ENCODE data around the gene SCAPER. TPM values are rescaled to one million over a fixed set of nuclear protein-coding genes. Genes with fewer than 3 reads are reported as not detected.

SCAPER gene
- total and polyA plus RNA-seq, 12 donors = 6.9 to 48.1 (median 39.5) TPM

DNA sequence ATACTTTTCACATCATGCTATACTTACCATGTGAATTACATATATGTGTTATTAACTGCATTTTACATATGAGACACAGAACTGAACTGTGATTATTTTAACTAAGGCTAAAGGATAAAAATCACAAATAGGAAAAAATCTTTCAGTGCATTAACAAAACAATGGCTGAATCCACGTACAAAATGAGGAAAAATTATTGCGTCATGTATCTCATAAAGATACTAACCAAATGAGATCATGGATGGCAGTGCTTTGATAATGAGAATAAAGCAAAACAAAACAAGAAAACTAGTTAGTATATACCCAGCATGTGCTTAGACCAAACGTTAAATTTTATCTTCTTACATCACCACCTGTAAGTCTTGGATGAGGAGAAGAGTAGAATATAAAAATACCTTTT is 66.0 kb downstream of the SCAPER start:
- intact Hi-C loops (cut with DNase I) = no loop called here
- no peak overlapping the region for H3K4me3 ChIP-seq
- ATAC-seq (no peak), DNase-seq (no peak)
- 74 to 77% methylated on average over 3 of the region's 3 CpGs for WGBS, 2 donors
- H3K27ac ChIP-seq = no peak overlapping the region
- peaks cover 0 to 18% (median 0%) of the 10 kb centered on the region in 9 donors for H3K36me3 ChIP-seq
- H3K4me1 ChIP-seq = peaks cover 0 to 11% (median 7%) of the 10 kb centered on the region in 9 donors
- H3K9me3 ChIP-seq = no peaks in the 10 kb centered on the region
- TF ChIP-seq, protein P1, sequence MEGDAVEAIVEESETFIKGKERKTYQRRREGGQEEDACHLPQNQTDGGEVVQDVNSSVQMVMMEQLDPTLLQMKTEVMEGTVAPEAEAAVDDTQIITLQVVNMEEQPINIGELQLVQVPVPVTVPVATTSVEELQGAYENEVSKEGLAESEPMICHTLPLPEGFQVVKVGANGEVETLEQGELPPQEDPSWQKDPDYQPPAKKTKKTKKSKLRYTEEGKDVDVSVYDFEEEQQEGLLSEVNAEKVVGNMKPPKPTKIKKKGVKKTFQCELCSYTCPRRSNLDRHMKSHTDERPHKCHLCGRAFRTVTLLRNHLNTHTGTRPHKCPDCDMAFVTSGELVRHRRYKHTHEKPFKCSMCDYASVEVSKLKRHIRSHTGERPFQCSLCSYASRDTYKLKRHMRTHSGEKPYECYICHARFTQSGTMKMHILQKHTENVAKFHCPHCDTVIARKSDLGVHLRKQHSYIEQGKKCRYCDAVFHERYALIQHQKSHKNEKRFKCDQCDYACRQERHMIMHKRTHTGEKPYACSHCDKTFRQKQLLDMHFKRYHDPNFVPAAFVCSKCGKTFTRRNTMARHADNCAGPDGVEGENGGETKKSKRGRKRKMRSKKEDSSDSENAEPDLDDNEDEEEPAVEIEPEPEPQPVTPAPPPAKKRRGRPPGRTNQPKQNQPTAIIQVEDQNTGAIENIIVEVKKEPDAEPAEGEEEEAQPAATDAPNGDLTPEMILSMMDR (IDR thresholded peaks at IDR 0.05) = no peak
- H3K27me3 ChIP-seq = no peaks in the 10 kb centered on the region

GRCh38 chr15:76837474-76837873 is 67.7 kb downstream of the SCAPER start:
- intact Hi-C loops (cut with DNase I) = no loop called here
- DNase-seq (no peak), ATAC-seq (no peak)
- Histone ChIP-seq H3K4me3 (no peak overlapping the region), H3K27ac (no peak overlapping the region), H3K36me3 (peaks cover 0 to 18% (median 0%) of the 10 kb centered on the region in 9 donors), H3K4me1 (peaks cover 0 to 11% (median 0%) of the 10 kb centered on the region in 9 donors), H3K27me3 (no peaks in the 10 kb centered on the region), H3K9me3 (peaks cover 0 to 12% (median 0%) of the 10 kb centered on the region in 11 donors)
- TF ChIP-seq, protein P1 (IDR thresholded peaks at IDR 0.05) = no peak
- 92% methylated on average over 6 of the region's 6 CpGs for WGBS, 2 donors

DNA sequence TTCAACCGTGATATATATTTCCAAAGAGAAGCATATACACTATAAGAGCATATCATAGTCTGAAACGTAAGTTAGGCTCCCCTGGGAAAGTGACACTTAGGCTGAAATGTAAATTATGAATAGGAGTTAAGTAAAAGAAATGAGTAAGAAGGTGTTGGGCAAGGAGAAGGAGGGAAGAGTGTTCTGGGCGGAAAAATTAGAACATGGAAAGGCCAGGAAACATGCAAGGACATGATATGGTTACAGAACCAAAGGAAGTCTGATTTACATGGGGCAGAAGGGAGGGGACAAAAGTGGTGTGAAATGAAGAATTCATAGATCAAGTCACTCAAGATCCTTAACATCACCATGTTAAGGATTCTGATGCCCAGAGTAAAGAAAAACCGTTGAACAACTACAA is 75.2 kb downstream of the SCAPER start:
- H3K9me3 ChIP-seq = peaks cover 0 to 14% (median 0%) of the 10 kb centered on the region in 11 donors
- H3K4me1 ChIP-seq = peaks cover 0 to 3% (median 0%) of the 10 kb centered on the region in 9 donors
- H3K27me3 ChIP-seq = no peaks in the 10 kb centered on the region
- intact Hi-C loops (cut with DNase I) = no loop called here
- ATAC-seq (no peak), DNase-seq (no peak)
- no peak overlapping the region for H3K4me3 ChIP-seq
- TF ChIP-seq, protein P1 (IDR thresholded peaks at IDR 0.05) = no peak
- 95 to 96% methylated on average over 4 of the region's 4 CpGs for WGBS, 2 donors
- H3K36me3 ChIP-seq = no peaks in the 10 kb centered on the region
- no peak overlapping the region for H3K27ac ChIP-seq

DNA sequence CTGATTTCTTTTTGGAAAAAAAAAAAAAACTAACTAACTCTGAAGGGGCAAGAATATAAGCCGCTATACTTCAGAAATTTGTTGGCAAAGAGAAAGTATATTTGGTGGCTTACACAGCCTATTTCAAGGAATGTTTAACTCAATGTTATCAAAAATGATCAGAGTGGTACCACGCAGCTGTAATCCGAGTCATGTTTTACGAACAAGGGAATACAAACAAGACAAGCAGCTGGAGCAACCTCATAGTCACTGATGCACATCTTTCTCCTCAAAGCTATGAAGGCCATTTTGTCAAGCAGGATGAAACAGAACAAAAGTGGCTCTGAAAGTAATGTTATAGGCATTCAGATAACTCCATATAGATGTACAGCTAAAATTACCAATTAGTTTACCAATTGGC is 81.2 kb downstream of the SCAPER start:
- Histone ChIP-seq H3K4me3 (no peak overlapping the region), H3K36me3 (peaks cover 0 to 5% (median 0%) of the 10 kb centered on the region in 9 donors)

More for the DNA sequence above, 81.2 kb downstream of the SCAPER start:
- H3K27ac ChIP-seq = no peak overlapping the region
- TF ChIP-seq, protein P1 (IDR thresholded peaks at IDR 0.05) = no peak
- ATAC-seq = no peak
- H3K4me1 ChIP-seq = peaks cover 0 to 3% (median 0%) of the 10 kb centered on the region in 9 donors
- intact Hi-C loops (cut with DNase I) = no loop called here
- H3K27me3 ChIP-seq = no peaks in the 10 kb centered on the region
- DNase-seq = no peak
- peaks cover 0 to 9% (median 0%) of the 10 kb centered on the region in 11 donors for H3K9me3 ChIP-seq
- 95 to 98% methylated on average over 4 of the region's 4 CpGs for WGBS, 2 donors

Data from heart right ventricle (tissue), 16 donors.